Measurements from ENCODE around the gene PROCA1.
"Not testable (repeated sequence)": the region's sequence is repeated elsewhere in the genome, so short reads cannot be mapped to it uniquely, and the experiment has no call there.

Gene PROCA1

DNA sequence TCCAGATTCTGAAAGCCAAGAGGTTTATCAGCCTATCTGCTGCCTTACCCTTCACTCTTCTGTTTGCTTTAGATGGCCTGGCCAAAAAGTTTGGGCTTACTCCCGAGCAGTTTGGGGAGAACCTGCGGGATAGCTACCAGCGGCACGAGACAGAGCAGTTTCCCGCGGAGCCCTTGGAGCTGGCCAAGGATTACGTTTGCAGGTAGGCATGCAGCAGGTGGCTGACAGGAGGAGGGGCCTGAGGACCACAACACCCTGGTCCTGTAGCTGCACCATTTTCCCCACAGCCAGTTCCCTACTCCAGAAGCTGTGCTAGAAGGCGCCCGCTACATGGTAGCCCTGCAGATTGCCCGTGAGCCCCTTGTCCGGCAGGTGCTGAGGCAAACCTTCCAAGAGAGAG is 29.0 kb downstream of the PROCA1 start:
- in situ Hi-C loops (cut with MboI; ENCODE audit: low sequenced_read_pairs), result no loop called here

- in situ Hi-C loops (cut with MboI; ENCODE audit: low sequenced_read_pairs), result no loop called here
These were observed 35.7 kb downstream of the PROCA1 start for GRCh38 chr17:28675980-28676379.

- in situ Hi-C loops (cut with MboI; ENCODE audit: low sequenced_read_pairs), result no loop called here
These were observed 36.2 kb downstream of the PROCA1 start for GRCh38 chr17:28675490-28675889.

DNA sequence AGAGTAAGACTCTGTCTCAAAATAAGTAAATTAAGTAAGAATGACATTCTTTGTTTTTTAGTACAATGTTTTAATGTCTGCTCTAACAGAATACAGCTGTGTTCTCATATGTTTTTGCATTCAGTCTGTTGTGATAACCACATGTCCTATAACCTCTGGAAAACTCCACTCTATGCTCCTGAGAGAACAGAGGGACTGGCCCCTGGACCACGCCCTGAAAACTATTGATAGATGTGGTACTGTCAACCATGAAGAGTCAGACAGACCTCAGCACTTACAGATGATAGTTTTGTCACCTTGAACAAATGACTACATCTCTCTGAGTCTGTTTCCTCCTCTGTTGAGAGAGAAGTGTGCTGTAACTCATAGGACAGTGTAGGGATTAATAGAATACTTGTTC is 41.8 kb downstream of the PROCA1 start:
- in situ Hi-C loops (cut with MboI; ENCODE audit: low sequenced_read_pairs), result no loop called here

DNA sequence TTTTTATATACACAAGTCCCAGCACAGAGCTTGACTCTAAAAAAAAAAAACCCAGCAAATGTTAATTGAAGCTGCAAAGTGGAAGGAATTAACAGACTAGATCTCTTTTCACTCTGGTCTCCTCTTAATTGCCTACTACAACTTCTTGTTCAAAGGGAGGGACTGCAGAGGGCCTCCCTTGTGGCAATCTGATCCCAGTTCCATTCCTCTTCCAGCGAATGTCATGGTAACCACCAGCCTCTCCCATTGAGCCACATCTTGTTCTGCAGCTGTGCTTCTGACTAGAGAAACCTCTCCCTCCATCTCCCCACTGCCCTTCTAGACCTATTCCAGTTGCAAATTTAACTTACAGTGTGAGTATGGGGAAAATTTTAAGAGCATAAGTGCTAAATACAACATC is 43.8 kb downstream of the PROCA1 start:
- in situ Hi-C loops (cut with MboI; ENCODE audit: low sequenced_read_pairs), result no loop called here

GRCh38 chr17:28665994-28666393 is 45.7 kb downstream of the PROCA1 start:
- in situ Hi-C loops (cut with MboI; ENCODE audit: low sequenced_read_pairs), result no loop called here

GRCh38 chr17:28663723-28664122 is 48.0 kb downstream of the PROCA1 start:
- in situ Hi-C loops (cut with MboI; ENCODE audit: low sequenced_read_pairs), result no loop called here

DNA sequence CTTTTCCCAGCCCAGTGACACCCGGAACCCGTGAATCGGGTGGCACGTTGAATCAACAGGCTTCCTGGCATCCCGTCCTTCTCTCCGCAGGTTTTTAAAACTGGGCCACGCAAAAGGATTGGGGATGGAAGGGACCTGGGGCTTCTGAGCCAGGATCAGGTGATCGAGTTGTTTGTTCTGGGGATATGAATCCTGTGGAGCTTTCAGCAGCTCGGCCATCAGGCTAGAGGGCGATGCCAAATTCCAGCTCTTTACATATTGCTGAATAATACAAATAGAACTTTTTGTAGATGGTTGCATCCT is 49.2 kb downstream of the PROCA1 start:
- in situ Hi-C loops (cut with MboI; ENCODE audit: low sequenced_read_pairs), result no loop called here

- in situ Hi-C loops (cut with MboI; ENCODE audit: low sequenced_read_pairs), result no loop called here
These were observed 49.8 kb downstream of the PROCA1 start, which contains the start of the genes SDF2 and SUPT6H for GRCh38 chr17:28661635-28662526. Gene SDF2, minus strand, starts transcription at chr17:28661906. Its CDS starts 30 bp downstream, at chr17:28661876. Gene SUPT6H, plus strand, starts transcription at chr17:28662205. Its CDS starts 11,197 bp downstream, at chr17:28673402.

DNA sequence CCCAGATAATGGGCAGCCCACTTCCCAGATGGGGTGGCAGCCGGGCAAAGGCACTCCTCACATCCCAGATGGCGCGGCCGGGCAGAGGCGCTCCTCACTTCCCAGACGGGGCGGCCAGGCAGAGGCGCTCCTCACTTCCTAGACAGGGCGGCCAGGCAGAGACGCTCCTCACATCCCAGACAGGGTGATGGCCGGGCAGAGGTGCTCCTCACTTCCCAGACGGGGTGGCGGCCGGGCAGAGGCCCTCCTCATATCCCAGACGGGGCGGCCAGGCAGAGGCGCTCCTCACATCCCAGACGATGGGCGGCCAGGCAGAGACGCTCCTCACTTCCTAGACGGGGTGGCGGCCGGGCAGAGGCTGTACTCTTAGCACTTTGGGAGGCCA is 52.2 kb downstream of the PROCA1 start:
- in situ Hi-C loops (cut with MboI; ENCODE audit: low sequenced_read_pairs), result not testable (repeated sequence)

GRCh38 chr17:28658766-28659496 is 52.8 kb downstream of the PROCA1 start:
- in situ Hi-C loops (cut with MboI; ENCODE audit: low sequenced_read_pairs), result not testable (repeated sequence)

GRCh38 chr17:28658342-28658741 is 53.3 kb downstream of the PROCA1 start:
- in situ Hi-C loops (cut with MboI; ENCODE audit: low sequenced_read_pairs), result not testable (repeated sequence)

- in situ Hi-C loops (cut with MboI; ENCODE audit: low sequenced_read_pairs), result no loop called here
These were observed 53.9 kb downstream of the PROCA1 start for GRCh38 chr17:28657756-28658155.

- in situ Hi-C loops (cut with MboI; ENCODE audit: low sequenced_read_pairs), result no loop called here
These were observed 56.5 kb downstream of the PROCA1 start for GRCh38 chr17:28655160-28655559.
